C4-2B (cell line): ENCODE results near the gene FES.

ENCODE experiments used
- H3K27ac ChIP-seq: fragments of 450-650 bp; 2 replicates; pipeline ENCODE4 v1.5.1; 2017
- ZFX ChIP-seq: fragments of 450-650 bp; IDR thresholded peaks from 2 replicates; pipeline ENCODE4 v1.6.1; 2017
- TF ChIP-seq, protein P1 (sequence below): fragments of 450-650 bp; conservative IDR thresholded peaks from 2 replicates; pipeline ENCODE4 v1.5.1; 2017; ENCODE audit warnings: mild to moderate bottlenecking

The FES gene

DNA sequence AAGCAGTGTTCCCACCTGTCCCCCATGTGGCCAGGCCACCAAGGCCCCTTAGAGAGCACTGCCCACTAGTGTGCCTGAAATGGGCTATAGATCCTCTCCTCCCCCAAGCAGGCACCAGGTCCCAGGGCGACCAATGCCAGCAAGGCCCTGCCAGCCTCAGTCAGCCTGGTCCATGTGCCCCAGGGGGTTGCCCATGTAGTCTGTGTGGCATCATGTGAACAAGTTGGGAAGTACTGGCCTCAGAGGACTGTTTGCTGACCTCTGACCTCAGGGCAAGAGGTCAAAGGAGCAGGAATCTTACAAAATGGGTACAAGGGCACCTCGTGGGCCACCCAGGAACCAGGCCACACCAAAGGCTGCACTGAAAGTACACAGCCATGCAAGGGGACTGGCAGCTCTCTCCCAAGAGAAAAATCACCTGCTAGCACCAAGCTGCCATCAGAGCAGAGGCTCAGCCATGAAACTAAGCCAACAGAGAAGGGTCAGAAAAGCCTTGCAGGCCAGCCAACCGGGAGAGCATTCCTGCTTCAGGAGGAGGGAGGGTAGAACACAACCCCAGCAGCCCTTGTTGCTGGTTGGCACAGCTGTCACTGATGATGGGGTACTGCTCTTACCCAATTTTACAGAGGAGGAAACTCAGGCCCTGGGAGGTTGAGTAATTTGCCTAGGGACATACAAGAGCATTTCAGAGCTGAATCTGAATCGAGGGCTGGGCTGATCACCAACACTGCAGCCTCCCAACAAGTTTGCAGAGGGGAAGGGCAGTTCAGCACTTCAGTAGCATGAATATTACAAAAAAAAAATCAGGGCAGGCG lies 21.1 kb upstream of the FES start:
- TF ChIP-seq, protein P1, sequence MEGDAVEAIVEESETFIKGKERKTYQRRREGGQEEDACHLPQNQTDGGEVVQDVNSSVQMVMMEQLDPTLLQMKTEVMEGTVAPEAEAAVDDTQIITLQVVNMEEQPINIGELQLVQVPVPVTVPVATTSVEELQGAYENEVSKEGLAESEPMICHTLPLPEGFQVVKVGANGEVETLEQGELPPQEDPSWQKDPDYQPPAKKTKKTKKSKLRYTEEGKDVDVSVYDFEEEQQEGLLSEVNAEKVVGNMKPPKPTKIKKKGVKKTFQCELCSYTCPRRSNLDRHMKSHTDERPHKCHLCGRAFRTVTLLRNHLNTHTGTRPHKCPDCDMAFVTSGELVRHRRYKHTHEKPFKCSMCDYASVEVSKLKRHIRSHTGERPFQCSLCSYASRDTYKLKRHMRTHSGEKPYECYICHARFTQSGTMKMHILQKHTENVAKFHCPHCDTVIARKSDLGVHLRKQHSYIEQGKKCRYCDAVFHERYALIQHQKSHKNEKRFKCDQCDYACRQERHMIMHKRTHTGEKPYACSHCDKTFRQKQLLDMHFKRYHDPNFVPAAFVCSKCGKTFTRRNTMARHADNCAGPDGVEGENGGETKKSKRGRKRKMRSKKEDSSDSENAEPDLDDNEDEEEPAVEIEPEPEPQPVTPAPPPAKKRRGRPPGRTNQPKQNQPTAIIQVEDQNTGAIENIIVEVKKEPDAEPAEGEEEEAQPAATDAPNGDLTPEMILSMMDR, result no peak
- no peak for TF ChIP-seq ZFX
- no peak overlapping the region for H3K27ac ChIP-seq

DNA sequence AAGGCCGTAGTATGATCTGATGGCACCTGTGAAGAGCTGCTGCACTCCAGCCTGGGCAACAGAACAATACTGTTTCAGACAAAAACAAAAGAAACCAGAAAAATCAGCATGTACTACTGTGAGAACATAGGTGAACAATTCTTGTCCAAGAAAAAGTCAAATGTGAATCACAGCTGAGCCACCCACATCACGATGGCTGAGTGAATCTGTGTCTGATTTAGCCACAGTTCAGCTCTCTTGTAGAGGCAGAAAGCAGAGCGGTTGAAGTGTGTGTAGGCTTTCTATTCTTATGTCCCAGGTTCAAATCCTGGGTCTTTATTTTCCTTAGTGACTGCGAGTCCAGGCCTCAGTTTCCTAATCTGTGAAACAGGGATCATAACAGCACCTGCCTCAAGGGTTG lies 20.3 kb upstream of the FES start:
- TF ChIP-seq ZFX, result no peak

DNA sequence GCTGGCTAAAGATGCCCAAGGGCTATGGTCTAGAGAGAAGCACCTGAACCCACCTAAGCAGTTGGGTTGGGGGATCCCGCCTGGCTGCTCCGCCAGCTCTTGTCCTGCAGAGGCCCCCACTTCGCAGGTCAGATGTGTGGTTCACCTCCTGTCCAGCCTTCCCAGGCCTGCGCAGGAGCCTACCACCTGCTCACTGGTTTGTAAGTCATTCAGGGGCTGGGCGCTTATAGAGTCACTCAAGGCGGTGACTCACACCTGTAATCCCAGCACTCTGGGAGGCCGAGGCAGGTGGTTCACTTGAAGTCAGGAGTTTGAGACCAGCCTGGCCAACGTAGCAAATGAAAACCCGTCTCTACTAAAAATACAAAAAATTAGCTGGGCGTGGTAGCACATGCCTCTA lies 19.8 kb upstream of the FES start:
- H3K27ac ChIP-seq, result no peak overlapping the region
- TF ChIP-seq ZFX, result no peak
- TF ChIP-seq, protein P1, result no peak

More for the DNA sequence above, 20.3 kb upstream of the FES start:
- H3K27ac ChIP-seq, result no peak overlapping the region

DNA sequence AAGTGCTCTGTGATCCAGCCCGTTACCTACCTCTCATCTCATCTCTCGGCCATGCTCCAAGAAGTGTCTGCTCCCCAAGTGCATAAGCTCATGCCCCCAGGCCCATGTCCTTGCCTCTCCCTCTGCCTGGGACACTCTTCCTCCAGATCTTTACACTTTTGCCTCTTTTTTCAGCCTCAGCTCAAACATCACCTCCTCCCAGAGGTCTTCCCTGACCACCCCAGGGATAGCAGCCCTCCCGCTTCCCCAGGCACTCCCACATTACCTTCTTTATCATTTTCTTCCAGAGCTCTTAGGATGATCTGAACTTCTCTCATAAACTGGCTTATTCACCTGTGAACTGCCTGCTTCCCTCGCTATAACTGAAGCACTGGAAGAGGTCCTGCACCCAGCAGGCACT lies 18.6 kb upstream of the FES start:
- H3K27ac ChIP-seq, result peak overlapping the region; percentile 25
- TF ChIP-seq, protein P1, result no peak
- no peak for TF ChIP-seq ZFX

DNA sequence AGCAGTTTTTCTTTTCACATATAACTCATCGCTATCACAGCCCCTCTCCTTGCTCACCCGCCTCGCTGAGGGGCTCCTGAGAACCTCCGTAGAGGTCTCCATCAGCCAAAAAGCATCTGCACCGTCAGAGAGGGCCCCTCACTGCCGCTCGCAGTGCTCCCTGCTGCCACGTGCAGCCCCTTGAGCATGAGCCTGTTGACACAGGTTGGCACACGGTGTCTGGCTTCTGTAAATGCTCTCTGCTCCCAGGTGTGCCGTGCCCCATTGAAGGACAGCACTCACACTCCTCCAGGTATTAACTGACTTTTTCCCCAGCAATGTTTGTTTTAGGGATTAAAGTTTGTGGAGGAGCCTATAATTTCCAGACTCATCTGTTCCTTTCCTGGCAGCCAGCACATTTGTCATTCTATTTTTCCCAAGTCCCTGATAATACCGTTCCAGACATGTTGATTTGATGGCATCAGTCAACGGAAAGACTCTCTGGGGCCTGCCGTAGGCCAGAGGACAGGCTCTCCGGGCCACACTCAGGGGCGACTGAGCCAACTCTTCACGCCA lies 18.1 kb upstream of the FES start:
- H3K27ac ChIP-seq, result peak overlapping the region; percentile 25
- no peak for TF ChIP-seq ZFX
- TF ChIP-seq, protein P1, result no peak

DNA sequence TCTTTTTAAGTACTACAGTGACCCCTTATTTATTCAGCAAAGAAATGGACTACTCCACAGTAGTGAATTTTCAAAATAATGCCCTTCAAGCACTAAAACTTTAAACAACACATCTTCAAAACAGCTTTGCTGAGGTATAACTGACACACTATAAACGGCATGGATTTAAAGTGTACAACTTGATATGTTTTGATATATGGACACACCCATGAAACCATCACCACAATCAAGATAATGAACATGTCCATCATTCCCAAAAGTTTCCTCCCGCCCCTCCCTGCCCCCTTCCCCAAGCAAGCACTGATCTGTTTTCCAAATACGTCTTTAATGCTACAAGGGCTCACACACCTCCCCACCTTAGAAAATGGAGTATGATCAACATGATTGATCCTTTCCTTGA lies 17.5 kb upstream of the FES start:
- no peak for TF ChIP-seq ZFX
- TF ChIP-seq, protein P1, result no peak
- H3K27ac ChIP-seq, result peak overlapping the region; percentile 25; the same call in 1 of the 2 replicates

DNA sequence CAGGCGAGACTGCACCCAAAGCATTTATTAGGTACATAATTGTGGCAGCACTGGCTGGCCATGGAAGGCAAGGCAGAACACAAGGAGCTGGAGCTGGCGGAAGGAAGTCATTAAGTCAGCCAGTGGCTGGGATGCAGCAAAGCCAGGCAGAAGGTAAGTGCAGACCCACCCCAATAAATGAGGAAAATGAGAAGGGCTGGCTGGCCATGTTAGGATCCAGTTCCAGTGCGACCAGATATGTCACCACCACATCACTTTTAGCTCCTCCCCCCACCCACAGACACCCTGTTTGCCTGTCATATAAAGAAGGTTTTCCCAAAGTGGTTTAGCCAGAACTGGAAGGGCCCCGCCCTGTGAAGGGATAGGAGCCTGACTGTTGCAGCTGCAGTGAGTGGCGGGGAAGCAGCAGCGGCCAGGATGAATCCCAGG lies 16.0 kb upstream of the FES start, which contains the start of gene FURIN:
TSS of gene FURIN (plus strand) at position 328 of the 429 bp plus-strand sequence. CDS start 7,153 bp downstream, outside the sequence.
- TF ChIP-seq, protein P1, result no peak
- no peak for TF ChIP-seq ZFX
- no peak within 1 kb of the TSS for H3K27ac ChIP-seq
